ENCODE data around the gene FAT4.

The FAT4 gene

DNA sequence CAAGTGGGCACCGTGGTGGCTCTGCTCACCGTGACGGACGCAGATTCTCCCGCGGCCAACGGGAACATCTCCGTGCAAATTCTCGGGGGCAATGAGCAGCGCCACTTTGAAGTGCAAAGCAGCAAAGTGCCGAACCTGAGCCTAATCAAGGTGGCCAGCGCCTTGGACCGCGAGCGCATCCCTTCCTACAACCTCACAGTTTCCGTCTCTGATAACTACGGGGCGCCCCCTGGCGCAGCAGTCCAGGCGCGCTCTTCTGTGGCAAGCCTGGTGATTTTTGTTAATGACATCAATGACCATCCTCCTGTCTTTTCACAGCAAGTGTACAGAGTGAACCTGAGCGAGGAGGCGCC, 2.7 kb downstream of the FAT4 start:
- no peak for DNase-seq (ENCODE audit: low read depth in 2 of 2)

DNA sequence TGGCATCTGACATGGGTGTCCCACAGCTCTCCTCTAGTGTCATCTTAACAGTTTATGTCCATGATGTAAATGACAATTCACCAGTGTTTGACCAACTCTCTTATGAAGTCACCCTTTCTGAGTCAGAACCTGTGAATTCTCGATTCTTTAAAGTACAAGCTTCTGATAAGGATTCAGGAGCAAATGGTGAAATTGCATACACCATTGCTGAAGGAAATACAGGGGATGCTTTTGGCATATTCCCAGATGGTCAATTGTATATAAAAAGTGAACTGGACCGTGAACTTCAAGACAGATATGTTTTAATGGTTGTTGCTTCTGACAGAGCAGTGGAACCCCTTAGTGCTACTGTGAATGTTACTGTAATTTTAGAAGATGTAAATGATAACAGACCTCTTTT, 4.6 kb downstream of the FAT4 start:
- DNase-seq (ENCODE audit: low read depth in 2 of 2): no peak

DNA sequence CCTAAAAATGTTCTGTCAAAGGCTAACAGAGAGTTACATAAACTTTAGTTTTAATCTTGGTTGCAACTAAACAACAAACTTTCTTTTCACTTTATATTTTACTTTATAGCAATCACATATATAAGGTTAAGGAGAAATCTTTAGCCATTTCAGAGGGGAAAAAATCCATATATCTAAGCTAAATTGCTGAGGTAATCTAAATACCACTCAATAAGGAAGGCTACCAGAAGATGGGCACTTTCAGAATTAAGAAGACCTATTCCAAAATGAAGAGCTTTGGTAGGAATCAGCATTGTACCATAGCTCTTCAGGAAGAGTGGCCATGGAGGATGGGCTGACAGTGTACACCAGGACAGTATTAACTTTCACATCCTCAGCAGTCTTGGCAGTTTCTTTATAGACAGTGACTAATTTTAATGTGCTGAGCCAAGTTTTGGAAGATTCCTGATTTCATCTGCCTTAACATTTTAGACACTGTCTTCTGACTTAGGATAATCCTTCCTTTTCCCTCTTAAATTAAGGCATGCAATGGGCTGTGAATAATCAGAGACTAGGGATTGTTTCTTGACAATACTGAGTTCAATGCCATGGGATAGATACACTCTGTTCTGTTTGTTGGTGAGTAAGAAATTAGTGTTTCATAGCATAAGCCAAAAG, 7.1 kb downstream of the FAT4 start:
- DNase-seq (ENCODE audit: low read depth in 2 of 2): no peak

DNA sequence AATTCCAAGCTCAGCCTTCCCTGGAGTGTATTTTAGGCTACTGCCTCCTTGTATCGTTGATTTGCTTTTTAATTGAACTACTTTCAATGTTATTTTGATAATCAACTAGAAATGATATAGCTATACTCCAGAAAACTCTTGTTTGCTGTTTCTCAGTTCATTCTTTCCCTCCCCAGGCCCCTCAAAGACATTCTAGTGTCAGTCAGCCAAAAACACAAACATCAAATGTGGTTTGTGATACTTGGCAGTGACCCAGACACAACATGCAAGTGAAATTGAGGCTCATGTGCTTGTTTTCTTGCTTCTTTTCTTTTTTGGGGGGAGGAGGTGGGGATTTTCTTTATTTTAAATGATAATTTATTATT, 7.6 kb downstream of the FAT4 start:
- no peak for DNase-seq (ENCODE audit: low read depth in 2 of 2)

DNA sequence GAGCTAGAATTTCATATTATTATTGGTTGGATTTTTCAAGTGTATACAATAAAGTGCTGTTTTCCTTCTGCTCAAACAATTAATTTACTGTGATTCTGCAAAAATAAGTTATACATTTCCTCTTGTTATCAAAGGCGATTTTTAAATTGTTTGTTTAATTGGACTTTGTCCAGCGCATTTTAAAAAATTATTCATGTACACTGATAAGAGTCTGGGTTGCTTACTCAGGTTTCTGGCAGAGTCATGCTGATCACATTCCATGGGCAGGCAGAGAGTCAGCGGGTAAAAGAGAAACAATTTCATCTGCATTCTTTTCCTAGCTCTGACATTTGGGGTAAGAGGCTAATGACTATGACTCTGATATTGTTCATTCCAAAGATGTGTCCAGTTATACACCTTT, 8.9 kb downstream of the FAT4 start:
- DNase-seq (ENCODE audit: low read depth in 2 of 2): no peak

DNA sequence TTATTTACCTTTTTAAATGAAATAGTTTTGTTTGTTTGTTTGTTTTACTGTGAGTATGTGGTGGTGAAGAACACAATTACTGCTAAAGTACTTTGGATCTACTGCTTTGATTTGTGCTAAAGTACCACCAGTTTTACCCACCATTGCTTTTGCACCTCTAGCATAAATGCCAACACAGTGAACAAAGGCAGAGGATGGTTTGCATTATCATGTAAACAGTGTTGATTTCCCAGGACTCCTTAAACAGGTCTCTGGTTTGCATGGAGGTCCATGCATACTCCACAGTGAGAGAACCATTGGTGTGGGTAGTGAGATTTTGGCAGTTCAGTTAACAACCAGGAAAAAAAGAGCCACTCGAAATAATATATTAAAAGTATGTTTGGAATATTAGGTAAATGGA, 11.0 kb downstream of the FAT4 start:
- DNase-seq (ENCODE audit: low read depth in 2 of 2): no peak

DNA sequence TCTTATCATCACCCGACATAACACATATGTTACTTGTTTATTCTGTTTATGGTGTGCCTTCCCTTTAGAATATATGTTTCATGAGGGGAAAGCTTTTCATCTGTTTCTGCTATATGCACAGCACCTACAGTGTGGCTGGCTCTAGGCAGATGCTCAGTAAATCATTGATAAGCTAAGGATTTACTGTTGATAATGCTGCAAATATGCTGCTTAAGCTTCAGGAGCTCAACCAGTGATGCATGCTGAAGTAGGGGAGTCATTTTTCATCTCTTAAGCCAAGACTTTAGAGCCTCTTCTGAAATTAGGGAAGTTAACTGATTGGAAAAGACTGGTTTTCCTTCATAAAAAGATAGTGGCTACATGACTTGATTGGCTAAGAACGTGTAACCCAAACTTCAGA, 16.4 kb downstream of the FAT4 start:
- DNase-seq (ENCODE audit: low read depth in 2 of 2): no peak

DNA sequence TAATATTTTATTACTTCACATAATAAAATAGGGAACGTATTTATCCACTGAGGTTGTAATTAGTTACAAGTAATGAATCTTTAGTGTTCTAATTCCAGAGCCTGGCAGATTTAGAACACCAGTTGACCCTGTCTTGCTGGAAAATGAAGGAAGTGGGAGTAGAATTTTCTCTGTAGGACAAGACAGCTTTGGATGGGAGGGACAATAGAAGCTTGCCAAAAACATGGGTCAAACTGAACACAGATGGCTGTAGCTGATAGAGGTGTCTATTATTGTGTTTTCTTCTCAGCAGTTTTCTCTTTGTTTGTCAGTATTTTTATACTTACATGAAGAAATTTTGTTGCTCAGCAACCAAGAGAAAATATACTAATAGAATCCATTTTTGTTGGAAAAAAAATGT, 20.2 kb downstream of the FAT4 start:
- no peak for DNase-seq (ENCODE audit: low read depth in 2 of 2)

DNA sequence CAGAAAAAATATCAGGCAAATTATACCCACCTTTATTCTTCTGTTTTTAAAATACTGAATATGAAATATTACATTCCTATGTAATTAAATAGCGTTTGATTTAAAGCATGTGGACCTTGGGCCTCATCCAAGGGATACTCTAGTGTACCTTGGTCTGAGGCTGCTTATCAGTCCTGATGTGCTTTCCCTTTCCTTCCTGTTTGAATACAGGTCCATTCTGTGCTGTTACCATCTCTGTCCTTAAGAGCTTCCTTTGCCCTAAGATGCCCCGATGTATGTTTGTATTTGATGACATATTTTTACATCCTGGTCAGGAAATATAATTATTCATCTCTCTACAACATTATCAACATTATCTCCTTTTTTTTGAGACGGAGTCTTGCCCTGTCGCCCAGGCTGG, 24.1 kb downstream of the FAT4 start:
- DNase-seq (ENCODE audit: low read depth in 2 of 2): no peak

DNA sequence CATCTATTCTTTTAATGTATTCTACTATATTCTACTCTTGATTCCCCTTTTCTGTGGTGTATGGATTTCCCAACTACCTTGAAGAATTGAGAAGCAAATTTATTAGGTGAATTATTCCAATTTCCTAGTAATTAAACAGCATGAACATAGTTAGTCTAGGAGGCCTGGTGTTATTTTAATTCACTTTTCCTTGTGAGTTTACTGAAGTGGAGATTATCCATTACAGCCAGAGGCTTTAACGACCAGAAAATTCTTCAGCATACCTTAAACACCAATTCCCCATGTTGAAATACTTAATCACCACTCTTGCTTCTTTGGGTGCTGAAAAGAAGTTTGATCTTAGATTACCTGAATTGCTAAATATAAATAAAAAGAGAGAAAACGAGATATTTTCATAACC, 29.4 kb downstream of the FAT4 start:
- DNase-seq (ENCODE audit: low read depth in 2 of 2): no peak

DNA sequence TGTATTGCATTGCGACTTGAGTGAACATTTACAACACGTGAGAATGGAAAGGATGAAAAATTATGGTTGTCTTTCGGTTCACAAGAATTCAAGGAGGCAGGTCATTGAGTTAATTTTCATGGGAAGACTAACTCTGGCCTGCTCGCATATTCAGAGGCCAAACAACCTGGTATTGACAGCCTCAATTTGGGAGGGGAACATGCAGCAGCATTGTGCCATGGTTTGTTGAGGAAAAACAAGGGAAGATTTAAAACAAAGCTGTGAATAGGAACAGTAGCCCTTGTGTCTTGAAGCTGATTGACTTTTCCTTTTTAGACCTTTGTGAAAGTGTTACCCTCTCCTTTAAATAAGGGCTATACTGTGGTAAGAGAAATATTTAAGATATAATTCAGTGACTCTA, 31.9 kb downstream of the FAT4 start:
- DNase-seq (ENCODE audit: low read depth in 2 of 2): no peak

DNA sequence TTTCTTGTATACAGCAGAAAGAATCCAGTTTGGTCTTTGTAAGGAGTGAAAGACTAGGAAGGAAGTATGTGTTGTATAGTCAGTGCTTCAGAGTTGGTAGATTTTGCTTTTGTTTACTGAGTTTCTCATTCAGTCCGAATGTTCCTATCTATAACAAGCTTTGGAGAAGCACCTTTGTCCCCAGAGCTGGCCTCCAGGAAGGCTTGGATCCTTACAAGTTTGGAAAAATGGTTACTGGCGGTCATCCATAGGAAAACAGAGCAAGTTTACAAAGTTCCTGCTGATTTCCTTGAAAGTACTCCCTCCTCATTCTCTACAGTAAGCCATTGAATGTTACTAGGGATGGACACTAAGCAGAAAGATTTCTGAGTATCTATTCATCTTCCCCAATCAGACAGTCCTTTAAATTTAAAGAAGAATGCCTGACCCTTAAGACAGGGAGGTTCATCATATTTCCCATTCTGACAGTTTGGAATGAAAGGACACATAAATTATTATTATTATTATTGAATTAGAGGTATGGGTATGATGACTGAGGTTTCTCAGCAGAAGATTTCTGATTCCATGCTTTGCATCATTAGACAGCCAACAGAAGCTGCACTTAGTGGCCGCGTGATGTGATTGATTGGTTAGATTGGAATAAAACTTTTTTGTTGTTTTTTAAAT, 35.8 kb downstream of the FAT4 start:
- DNase-seq (ENCODE audit: low read depth in 2 of 2): no peak

DNA sequence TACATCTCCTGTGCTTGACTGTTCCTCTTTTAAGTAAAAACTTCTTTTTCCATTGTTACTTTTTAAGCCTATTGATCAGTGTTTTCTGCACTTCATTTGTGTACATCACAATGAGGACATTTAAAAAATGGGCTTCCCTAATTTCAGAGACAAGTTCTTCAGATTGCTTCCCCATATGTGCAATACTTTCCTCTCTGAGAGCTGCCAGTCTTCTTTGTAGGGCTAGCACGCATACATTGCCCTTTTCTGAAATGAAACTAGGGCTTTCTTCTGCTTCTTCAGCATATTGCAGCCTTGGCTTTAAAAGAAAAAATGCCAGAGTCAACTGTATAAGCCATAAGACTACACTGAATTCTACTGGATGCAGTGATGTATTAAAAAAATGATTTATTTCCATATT, 37.8 kb downstream of the FAT4 start:
- no peak for DNase-seq (ENCODE audit: low read depth in 2 of 2)

DNA sequence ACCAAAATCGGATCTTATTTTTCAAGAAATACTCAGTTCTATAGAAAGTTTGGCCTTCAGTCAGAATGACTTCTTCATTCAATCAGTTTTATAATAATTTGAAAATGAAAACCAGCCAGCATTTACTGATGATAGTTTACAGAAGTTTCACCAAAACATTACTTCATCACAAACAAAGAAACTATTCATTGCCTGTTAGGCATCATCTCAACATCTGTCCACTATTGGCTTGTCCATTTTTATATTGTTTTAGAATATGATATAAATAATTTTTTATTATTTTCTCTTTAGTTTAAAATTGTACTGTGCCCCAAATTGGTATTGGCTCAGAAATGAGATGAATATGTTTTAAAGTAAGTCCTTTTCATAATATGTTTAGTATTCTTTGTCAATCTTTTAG, 38.4 kb downstream of the FAT4 start:
- DNase-seq (ENCODE audit: low read depth in 2 of 2): no peak

DNA sequence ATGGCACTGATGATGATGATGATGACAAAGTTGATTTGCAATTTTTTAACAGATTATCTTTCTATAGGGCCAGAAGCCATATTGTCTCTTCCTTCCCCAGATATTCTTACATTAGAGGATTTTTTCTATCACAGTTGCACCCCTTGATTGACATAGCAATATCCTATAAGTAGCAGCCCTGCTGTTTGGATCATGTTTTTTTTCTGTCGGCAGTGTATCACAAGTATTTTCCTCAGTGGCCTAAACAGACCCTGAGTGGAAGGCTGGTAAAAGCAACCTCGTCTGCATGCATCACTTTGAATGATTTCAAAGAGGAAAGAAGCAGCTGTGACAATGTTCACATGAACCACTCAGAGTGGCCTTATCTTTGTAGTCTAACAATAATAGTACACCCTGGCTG, 41.0 kb downstream of the FAT4 start:
- DNase-seq (ENCODE audit: low read depth in 2 of 2): no peak

DNA sequence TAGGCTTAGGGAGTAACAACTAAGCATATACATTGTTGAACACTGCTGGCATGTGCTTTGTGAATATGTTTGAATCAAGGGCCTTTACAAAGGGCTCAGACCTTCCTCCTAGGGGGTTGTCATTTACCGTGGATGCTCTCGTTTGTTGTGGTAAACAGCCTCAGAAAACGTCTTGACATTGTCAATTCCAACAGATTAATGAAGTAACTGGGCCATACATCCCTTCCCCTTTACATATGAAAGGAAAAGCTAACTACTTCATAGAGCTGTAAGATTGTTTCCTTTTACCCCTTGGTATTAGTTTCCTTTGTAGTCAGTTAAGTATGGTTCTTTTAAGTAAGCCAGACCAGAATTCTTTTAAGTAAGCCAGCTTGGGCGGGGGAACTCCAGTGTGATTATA, 42.9 kb downstream of the FAT4 start:
- no peak for DNase-seq (ENCODE audit: low read depth in 2 of 2)

DNA sequence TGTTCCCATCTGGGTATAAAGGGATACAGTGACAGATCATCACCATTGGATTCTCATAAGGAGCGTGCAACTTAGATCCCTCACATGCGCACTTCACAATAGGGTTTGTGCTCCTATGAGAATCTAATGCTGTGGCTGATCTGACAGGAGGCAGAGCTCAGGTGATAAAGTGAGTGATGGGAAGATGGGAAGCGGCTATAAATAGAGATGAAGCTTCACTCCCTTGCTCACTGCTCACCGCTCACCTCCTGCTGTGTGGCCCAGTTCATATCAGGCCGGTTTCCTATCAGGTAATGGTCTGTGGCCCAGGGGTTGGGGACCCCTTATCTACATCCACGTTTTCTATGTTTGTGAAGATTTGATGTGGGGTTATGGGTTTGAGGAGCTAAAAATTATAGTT, 43.7 kb downstream of the FAT4 start:
- DNase-seq (ENCODE audit: low read depth in 2 of 2): no peak

DNA sequence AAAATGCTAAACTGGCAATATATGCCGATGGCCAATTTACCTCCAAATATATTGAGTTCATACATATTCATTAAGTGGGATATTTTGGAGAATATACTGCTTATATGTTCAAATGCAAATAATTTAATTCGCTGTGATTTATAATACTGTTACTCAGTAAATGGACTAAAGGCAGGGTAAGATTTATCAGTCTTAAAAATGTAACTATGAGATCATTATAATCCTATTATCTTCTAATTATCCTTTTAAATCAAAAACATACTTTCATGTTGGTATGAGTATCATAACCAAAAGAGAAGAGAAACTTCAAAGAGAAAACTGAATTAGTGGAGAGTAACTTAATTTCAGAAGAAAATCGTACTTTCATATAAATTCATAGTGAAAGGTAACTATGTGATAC, 44.6 kb downstream of the FAT4 start:
- DNase-seq (ENCODE audit: low read depth in 2 of 2): no peak

DNA sequence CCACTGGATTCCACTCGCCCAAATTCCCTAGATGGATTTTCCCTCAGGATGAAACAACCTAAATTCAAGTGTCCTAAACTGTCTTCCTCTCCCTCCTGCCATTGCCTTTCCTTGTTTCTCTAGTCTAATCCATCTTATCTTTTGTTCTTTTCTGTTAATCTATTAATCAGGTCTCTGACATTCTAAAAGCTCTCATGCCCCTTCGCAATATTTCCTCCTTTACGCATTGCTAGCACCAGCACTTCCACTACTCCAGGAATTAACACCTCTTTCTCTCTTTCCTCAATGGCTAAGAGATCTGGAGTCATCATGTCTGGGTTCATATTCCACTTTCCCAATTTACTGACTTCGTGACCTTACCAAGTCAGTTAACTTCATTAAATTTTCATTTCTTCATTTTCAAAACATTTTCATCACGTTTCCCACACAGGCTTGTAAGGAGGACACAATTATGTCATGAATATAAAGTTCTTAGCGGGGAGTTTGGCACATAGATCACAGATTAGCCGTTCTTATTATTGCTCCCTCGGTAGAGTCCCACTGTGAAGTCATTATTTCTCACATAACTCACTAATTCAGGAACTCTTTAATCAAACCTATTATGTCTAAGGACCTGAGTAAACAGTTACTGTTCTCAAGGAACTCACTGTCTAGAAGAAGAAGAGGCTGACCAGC, 45.3 kb downstream of the FAT4 start:
- DNase-seq (ENCODE audit: low read depth in 2 of 2): no peak

DNA sequence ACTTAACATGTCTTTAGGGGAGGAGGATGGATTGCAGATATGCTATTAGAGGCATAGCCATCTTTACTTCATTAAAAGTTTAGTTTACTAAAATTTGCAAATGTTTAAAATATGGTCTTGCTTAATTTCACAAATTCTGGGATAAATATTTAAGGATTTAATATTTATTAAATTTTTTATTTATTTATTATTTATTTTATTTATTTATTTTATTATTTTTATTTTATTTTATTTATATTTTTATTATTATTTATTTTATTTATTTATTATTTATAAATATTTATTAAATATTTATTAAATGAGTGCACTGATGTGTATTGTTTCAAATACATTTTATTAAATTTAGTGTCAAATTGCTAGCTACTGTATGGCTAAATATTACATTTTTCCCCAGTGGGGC, 46.0 kb downstream of the FAT4 start:
- DNase-seq (ENCODE audit: low read depth in 2 of 2): no peak
